A549 (cell line): ENCODE measurements around the gene C19orf25.

Experiments
- MAFK ChIP-seq: fragments of 450-650 bp; IDR thresholded peaks from 2 replicates; pipeline ENCODE4 v1.6.1; 2014; ENCODE audit not compliant: partially characterized antibody
- SMC3 ChIP-seq: fragments of >200 bp; sonication (Bioruptor Twin); formaldehyde crosslinking; IDR thresholded peaks from 3 replicates; pipeline ENCODE4 v1.6.1; 2018; ENCODE audit warnings: inconsistent platforms

DNA sequence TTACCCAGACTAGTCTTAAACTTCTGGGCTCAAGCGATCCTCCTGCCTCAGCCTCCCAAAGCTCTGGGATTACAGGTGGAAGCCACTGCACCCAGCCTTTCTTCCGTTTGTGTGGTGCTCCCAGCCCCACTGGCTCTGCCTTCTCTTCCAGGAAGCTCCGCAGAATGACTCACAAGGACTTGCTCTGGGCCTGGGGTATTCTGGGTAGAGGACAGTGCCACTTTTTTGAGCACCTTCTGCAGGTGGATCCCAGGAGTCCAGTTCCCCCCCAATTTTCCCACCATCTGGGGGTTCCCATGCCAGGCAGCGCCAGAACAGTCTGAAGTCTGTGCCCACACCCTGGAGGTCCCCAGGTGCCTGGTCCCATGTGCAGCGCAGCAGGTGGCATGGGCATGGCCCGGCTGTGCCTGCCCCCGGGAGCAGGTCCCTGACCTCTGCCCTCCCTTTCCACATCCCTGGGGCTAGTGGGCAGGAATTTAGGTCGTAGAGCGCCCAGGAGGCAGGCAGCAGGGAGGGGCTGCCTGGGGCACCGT is 13.5 kb upstream of the C19orf25 start:
- no peak for TF ChIP-seq MAFK
- TF ChIP-seq SMC3, result no peak
